Loucy (cell line): Measurements from ENCODE around the gene ZNF317.

Experiments used
- EZH2phosphoT487 ChIP-seq: fragments of 200-600 bp; IDR thresholded peaks from 2 replicates; pipeline ENCODE4 v1.6.1; 2018; ENCODE audit warnings: antibody characterized with exemption, mild to moderate bottlenecking, moderate library complexity, borderline replicate concordance
- TF ChIP-seq, protein P1 (sequence below): fragments of 200-600 bp; sonication (generic); conservative IDR thresholded peaks from 2 replicates; pipeline ENCODE4 v1.5.1; 2014; ENCODE audit warnings: mild to moderate bottlenecking, antibody characterized with exemption, low read length

DNA sequence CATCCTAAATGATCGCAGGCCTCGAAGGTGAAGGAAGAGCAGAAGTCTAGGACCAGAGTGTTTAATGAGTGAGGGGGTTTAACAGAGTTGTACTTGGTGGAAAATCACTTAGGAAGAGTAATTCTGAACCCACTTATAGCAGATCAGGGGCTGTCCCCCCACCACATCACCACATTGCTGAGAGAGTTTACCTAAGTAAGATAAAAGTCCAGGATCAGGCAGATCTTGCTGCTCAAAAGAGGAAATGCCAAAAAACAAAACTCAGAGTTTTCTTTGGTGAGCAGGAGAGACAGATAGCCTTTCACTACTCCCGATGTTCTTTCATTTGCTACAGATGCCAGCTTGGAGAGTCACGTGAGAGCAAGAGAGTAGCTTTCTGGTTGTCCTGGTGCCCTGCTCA is 15.4 kb downstream of the ZNF317 start:
- TF ChIP-seq, protein P1, sequence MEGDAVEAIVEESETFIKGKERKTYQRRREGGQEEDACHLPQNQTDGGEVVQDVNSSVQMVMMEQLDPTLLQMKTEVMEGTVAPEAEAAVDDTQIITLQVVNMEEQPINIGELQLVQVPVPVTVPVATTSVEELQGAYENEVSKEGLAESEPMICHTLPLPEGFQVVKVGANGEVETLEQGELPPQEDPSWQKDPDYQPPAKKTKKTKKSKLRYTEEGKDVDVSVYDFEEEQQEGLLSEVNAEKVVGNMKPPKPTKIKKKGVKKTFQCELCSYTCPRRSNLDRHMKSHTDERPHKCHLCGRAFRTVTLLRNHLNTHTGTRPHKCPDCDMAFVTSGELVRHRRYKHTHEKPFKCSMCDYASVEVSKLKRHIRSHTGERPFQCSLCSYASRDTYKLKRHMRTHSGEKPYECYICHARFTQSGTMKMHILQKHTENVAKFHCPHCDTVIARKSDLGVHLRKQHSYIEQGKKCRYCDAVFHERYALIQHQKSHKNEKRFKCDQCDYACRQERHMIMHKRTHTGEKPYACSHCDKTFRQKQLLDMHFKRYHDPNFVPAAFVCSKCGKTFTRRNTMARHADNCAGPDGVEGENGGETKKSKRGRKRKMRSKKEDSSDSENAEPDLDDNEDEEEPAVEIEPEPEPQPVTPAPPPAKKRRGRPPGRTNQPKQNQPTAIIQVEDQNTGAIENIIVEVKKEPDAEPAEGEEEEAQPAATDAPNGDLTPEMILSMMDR = no peak
- TF ChIP-seq EZH2phosphoT487 = no peak
